ENCODE measurements around the gene F10. TPM values are rescaled to one million over a fixed set of nuclear protein-coding genes. Genes with fewer than 3 reads are reported as not detected.
A peak's percentile ranks its signal among the peaks of the same experiment; 100 is the strongest.

Gene F10
- total and polyA plus RNA-seq, 2 of the 13 experiments (the other 11 are each of a cell fraction or from before 2014, with no cell fraction given), result 58.4 to 237 TPM

GRCh38 chr13:113138792-113139551 is 16.4 kb downstream of the F10 start (continued):
- no peak for TF ChIP-seq ZNF274 (CRISPR knock-in tag; IDR thresholded peaks at IDR 0.05)
- TF ChIP-seq GPN1 (CRISPR knock-in tag; IDR thresholded peaks at IDR 0.05; ENCODE audit: borderline replicate concordance), result no peak
- no peak for TF ChIP-seq ZC3H4 (CRISPR knock-in tag; IDR thresholded peaks at IDR 0.05; ENCODE audit: borderline replicate concordance)
- peak; percentile 59; the same call in 1 of the 2 replicates for TF ChIP-seq SMAD3 (CRISPR knock-in tag; IDR thresholded peaks at IDR 0.05)
- TF ChIP-seq ZNF766 (CRISPR knock-in tag; IDR thresholded peaks at IDR 0.05; ENCODE audit: borderline replicate concordance), result peak; percentile 81; the same call in 1 of the 2 replicates
- TF ChIP-seq ZNF335 (CRISPR knock-in tag; IDR thresholded peaks at IDR 0.05), result peak; percentile 65; the same call in 1 of the 2 replicates
- no peak; the same call in 1 of the 2 replicates for TF ChIP-seq ZNF709 (CRISPR knock-in tag; IDR thresholded peaks at IDR 0.05)
- TF ChIP-seq ZFP1 (CRISPR knock-in tag; IDR thresholded peaks at IDR 0.05), result peak; percentile 95
- no peak; the same call in 1 of the 2 replicates for TF ChIP-seq RFXAP (CRISPR knock-in tag; IDR thresholded peaks at IDR 0.05; ENCODE audit: borderline replicate concordance)
- TF ChIP-seq PHF8 (CRISPR knock-in tag; IDR thresholded peaks at IDR 0.05), result peak; percentile 54
- TF ChIP-seq ESRRA (CRISPR knock-in tag; IDR thresholded peaks at IDR 0.05; ENCODE audit: low read depth), result peak; percentile 89
- no peak for TF ChIP-seq ZNF580 (CRISPR knock-in tag; IDR thresholded peaks at IDR 0.05; ENCODE audit: borderline replicate concordance, low read depth)
- no peak for TF ChIP-seq ZNF292 (CRISPR knock-in tag; IDR thresholded peaks at IDR 0.05; ENCODE audit: borderline replicate concordance, low read depth)
- TF ChIP-seq ZNF12 (CRISPR knock-in tag; IDR thresholded peaks at IDR 0.05), result peak; percentile 27; the same call in 1 of the 2 replicates
- TF ChIP-seq TEAD3 (CRISPR knock-in tag; optimal IDR thresholded peaks at IDR 0.05; ENCODE audit: borderline replicate concordance), result peak; percentile 72
- TF ChIP-seq CAMTA2 (CRISPR knock-in tag; IDR thresholded peaks at IDR 0.05; ENCODE audit: borderline replicate concordance), result no peak
- peak; percentile 85; the same call in 1 of the 2 replicates for TF ChIP-seq RXRA (CRISPR knock-in tag; IDR thresholded peaks at IDR 0.05)
- TF ChIP-seq ZFX (CRISPR knock-in tag; IDR thresholded peaks at IDR 0.05; ENCODE audit: low read depth), result peak; percentile 77
- peak; percentile 30; the same call in 1 of the 2 replicates for TF ChIP-seq ZBTB14 (CRISPR knock-in tag; IDR thresholded peaks at IDR 0.05)
- peak; percentile 43; the same call in 1 of the 2 replicates for TF ChIP-seq CREB1 (IDR thresholded peaks at IDR 0.05)
- TF ChIP-seq CREB1 (CRISPR knock-in tag; IDR thresholded peaks at IDR 0.05), result peak; percentile 88
- no peak; the same call in 1 of the 2 replicates for TF ChIP-seq ZNF569 (CRISPR knock-in tag; IDR thresholded peaks at IDR 0.05; ENCODE audit: borderline replicate concordance)
- TF ChIP-seq YY1 (IDR thresholded peaks at IDR 0.05; ENCODE audit: insufficient read depth, insufficient replicate concordance, low read depth, low read length), result peak; percentile 84
- TF ChIP-seq REL (CRISPR knock-in tag; conservative IDR thresholded peaks at IDR 0.05), result no peak
- peak; percentile 94 for TF ChIP-seq SALL1 (CRISPR knock-in tag; IDR thresholded peaks at IDR 0.05)
- TF ChIP-seq, protein P1, sequence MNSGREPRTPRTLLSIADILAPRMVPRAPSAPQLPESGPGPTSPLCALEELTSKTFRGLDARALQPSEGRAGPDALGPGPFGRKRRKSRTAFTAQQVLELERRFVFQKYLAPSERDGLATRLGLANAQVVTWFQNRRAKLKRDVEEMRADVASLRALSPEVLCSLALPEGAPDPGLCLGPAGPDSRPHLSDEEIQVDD (CRISPR knock-in tag; IDR thresholded peaks at IDR 0.05; ENCODE audit: borderline replicate concordance), result no peak
- TF ChIP-seq ZSCAN30 (CRISPR knock-in tag; IDR thresholded peaks at IDR 0.05), result no peak
- TF ChIP-seq, protein P2, sequence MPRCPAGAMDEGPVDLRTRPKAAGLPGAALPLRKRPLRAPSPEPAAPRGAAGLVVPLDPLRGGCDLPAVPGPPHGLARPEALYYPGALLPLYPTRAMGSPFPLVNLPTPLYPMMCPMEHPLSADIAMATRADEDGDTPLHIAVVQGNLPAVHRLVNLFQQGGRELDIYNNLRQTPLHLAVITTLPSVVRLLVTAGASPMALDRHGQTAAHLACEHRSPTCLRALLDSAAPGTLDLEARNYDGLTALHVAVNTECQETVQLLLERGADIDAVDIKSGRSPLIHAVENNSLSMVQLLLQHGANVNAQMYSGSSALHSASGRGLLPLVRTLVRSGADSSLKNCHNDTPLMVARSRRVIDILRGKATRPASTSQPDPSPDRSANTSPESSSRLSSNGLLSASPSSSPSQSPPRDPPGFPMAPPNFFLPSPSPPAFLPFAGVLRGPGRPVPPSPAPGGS (CRISPR knock-in tag; IDR thresholded peaks at IDR 0.05), result peak; percentile 79; the same call in 1 of the 2 replicates
- TF ChIP-seq ZNF143 (CRISPR knock-in tag; IDR thresholded peaks at IDR 0.05), result peak; percentile 21; the same call in 1 of the 2 replicates
